K562 (cell line): ENCODE results near the gene MXRA7. TPM values are rescaled to one million over a fixed set of nuclear protein-coding genes. Genes with fewer than 3 reads are reported as not detected.

Experiments used
- DDX20 ChIP-seq: fragments of 450-650 bp; IDR thresholded peaks from 2 replicates; pipeline ENCODE4 v1.6.1; 2016; ENCODE audit warnings: missing genetic modification characterization, low read depth, mild to moderate bottlenecking, missing compliant biosample characterization, moderate library complexity
- ELK3 ChIP-seq: fragments of 450-650 bp; formaldehyde crosslinking; IDR thresholded peaks from 2 replicates; pipeline ENCODE4 v1.4.0; 2020; ENCODE audit warnings: mild to moderate bottlenecking
- FOXJ2 ChIP-seq: fragments of 200-800 bp; sonication (Bioruptor generic); IDR thresholded peaks from 2 replicates; pipeline ENCODE4 v1.6.1; 2016; ENCODE audit warnings: missing genetic modification characterization, missing compliant biosample characterization
- FOXK2 ChIP-seq, 2 experiments: fragments of 450-650 bp; IDR thresholded peaks in 1 of 2; conservative IDR thresholded peaks in 1 of 2; 2 replicates each; pipeline ENCODE4 v1.6.1; 2016; ENCODE audit warnings: low read depth in 2 of 2, mild to moderate bottlenecking in 1 of 2
- HCFC1 ChIP-seq: IDR thresholded peaks from 2 replicates; pipeline ENCODE4 v1.6.1; 2012; ENCODE audit warnings: low read depth, low read length, improper control_type of control experiment
- HDAC8 ChIP-seq: fragments of 450-650 bp; IDR thresholded peaks from 2 replicates; pipeline ENCODE4 v1.6.1; 2016; ENCODE audit warnings: mild to moderate bottlenecking, missing genetic modification characterization, moderate library complexity, missing compliant biosample characterization
- HMG20A ChIP-seq: fragments of 450-650 bp; formaldehyde crosslinking; conservative IDR thresholded peaks from 2 replicates; pipeline ENCODE4 v1.4.0; 2020; ENCODE audit warnings: mild to moderate bottlenecking, mixed read lengths
- IRF1 ChIP-seq: sonication (generic); formaldehyde crosslinking; IDR thresholded peaks from 2 replicates; pipeline ENCODE4 v1.8.0; 2022; ENCODE audit warnings: missing genetic modification reagents, mild to moderate bottlenecking, borderline replicate concordance
- JUNB ChIP-seq: fragments of 450-650 bp; formaldehyde crosslinking; conservative IDR thresholded peaks from 2 replicates; pipeline ENCODE4 v1.4.0; 2020; ENCODE audit warnings: mild to moderate bottlenecking
- KDM2B ChIP-seq: fragments of 250-450 bp; sonication (Bioruptor Pico); IDR thresholded peaks from 2 replicates; pipeline ENCODE4 v1.8.0; 2021; ENCODE audit warnings: mild to moderate bottlenecking, moderate library complexity
- KDM5B ChIP-seq: fragments of 200-600 bp; sonication (generic); IDR thresholded peaks from 2 replicates; pipeline ENCODE4 v1.6.1; 2012; ENCODE audit warnings: low read depth, mild to moderate bottlenecking, moderate library complexity, low read length, control low read depth, inconsistent platforms; ENCODE audit not compliant: insufficient replicate concordance
- MEF2A ChIP-seq: IDR thresholded peaks from 2 replicates; pipeline ENCODE4 v1.6.1; 2011; ENCODE audit warnings: low read depth, mild to moderate bottlenecking, low read length, moderate library complexity; ENCODE audit not compliant: control insufficient read depth
- NFIX ChIP-seq: fragments of 250-450 bp; sonication (Bioruptor Pico); IDR thresholded peaks from 2 replicates; pipeline ENCODE4 v1.4.0; 2020; ENCODE audit warnings: low read depth, mild to moderate bottlenecking, moderate library complexity
- NFXL1 ChIP-seq: fragments of 450-650 bp; formaldehyde crosslinking; IDR thresholded peaks from 2 replicates; pipeline ENCODE4 v1.4.0; 2021; ENCODE audit warnings: mild to moderate bottlenecking
- NFYB ChIP-seq: IDR thresholded peaks from 2 replicates; pipeline ENCODE4 v1.6.1; 2011; ENCODE audit warnings: mild to moderate bottlenecking, moderate library complexity; ENCODE audit not compliant: insufficient read length; ENCODE audit errors: extremely low read depth
- TGIF2 ChIP-seq: sonication (generic); formaldehyde crosslinking; IDR thresholded peaks from 2 replicates; pipeline ENCODE4 v1.8.1; 2022; ENCODE audit warnings: mild to moderate bottlenecking, missing genetic modification reagents, moderate library complexity
- THRB ChIP-seq: fragments of 450-650 bp; formaldehyde crosslinking; conservative IDR thresholded peaks from 2 replicates; pipeline ENCODE4 v1.4.0; 2022; ENCODE audit warnings: mild to moderate bottlenecking, missing genetic modification characterization
- ZBTB5 ChIP-seq: fragments of 450-650 bp; IDR thresholded peaks from 2 replicates; pipeline ENCODE4 v1.6.1; 2017; ENCODE audit warnings: antibody characterized with exemption
- ZC3H4 ChIP-seq: sonication (generic); formaldehyde crosslinking; IDR thresholded peaks from 2 replicates; pipeline ENCODE4 v1.9.0; 2021; ENCODE audit warnings: missing genetic modification reagents, borderline replicate concordance
- ZFP36 ChIP-seq: fragments of 150-350 bp; IDR thresholded peaks from 2 replicates; pipeline ENCODE4 v1.6.1; 2018; ENCODE audit warnings: low read length, low read depth; ENCODE audit not compliant: partially characterized antibody
- ZFX ChIP-seq: sonication (generic); formaldehyde crosslinking; IDR thresholded peaks from 2 replicates; pipeline ENCODE4 v1.8.0; 2022; ENCODE audit warnings: mild to moderate bottlenecking, missing genetic modification reagents, moderate library complexity
- ZNF239 ChIP-seq: fragments of 250-450 bp; sonication (Bioruptor Pico); IDR thresholded peaks from 2 replicates; pipeline ENCODE4 v1.4.0; 2020; ENCODE audit warnings: mild to moderate bottlenecking
- polyA plus RNA-seq, 8 experiments: library from polyadenylated mRNA; depleted of rRNA in 4 of 8; stranded (reverse) in 5 of 8; unstranded in 3 of 8; fragments of >200 nt; fragmentation: Nextera tagmentation in 2 of 8; fragmentation: Illumina TruSeq in 1 of 8; extraction: Ambion mirVana in 2 of 8; extraction: Trizol in 1 of 8; gene quantifications; 2 replicates each; pipeline versions ENCODE4 v1.2.1 to v1.2.3, GENCODE V29; 2011 to 2014; ENCODE audit warnings: inconsistent platforms in 1 of 8, missing spikeins in 1 of 8
- total RNA-seq, 7 experiments: library from RNA; depleted of rRNA in 6 of 7; stranded (reverse); fragments of >200 nt in 6 of 7; fragmentation: Illumina TruSeq in 2 of 7; extraction: Trizol in 2 of 7; gene quantifications; 2 replicates each; pipeline versions ENCODE4 v1.2.1 to v1.2.3, GENCODE V29; 2011 to 2021; ENCODE audit warnings: low replicate concordance in 1 of 7

Gene MXRA7
- total and polyA plus RNA-seq, 9 of the 15 experiments (the other 6 are each of a cell fraction or from before 2014, with no cell fraction given): 2.6 to 38.4 (median 14.3) TPM

- TF ChIP-seq KDM5B: no peak
- no peak for TF ChIP-seq ZBTB5
- TF ChIP-seq HDAC8: no peak
- no peak for TF ChIP-seq TGIF2 (CRISPR knock-in tag)
- no peak for TF ChIP-seq NFYB
- TF ChIP-seq ZFP36: no peak
- no peak for TF ChIP-seq MEF2A
- no peak for TF ChIP-seq DDX20 (tag)
- TF ChIP-seq FOXJ2 (tag): peak; percentile 77
- no peak for TF ChIP-seq FOXK2 (conservative IDR thresholded peaks at IDR 0.05 in 1 of 2, IDR thresholded peaks at IDR 0.05 in 1 of 2; ENCODE audit: low read depth in 2 of 2)
- no peak; the same call in 1 of the 2 replicates for TF ChIP-seq THRB
- TF ChIP-seq ELK3 (CRISPR knock-in tag): no peak
- TF ChIP-seq ZFX (CRISPR knock-in tag): no peak
- no peak for TF ChIP-seq JUNB (CRISPR knock-in tag)
- TF ChIP-seq KDM2B (CRISPR knock-in tag): no peak
- no peak for TF ChIP-seq NFIX (CRISPR knock-in tag)
- TF ChIP-seq ZNF239 (CRISPR knock-in tag): no peak
- no peak for TF ChIP-seq HCFC1
- no peak for TF ChIP-seq NFXL1 (CRISPR knock-in tag)
- TF ChIP-seq IRF1 (CRISPR knock-in tag): no peak
- no peak for TF ChIP-seq ZC3H4
- no peak for TF ChIP-seq HMG20A (CRISPR knock-in tag)
These were observed 12.9 kb downstream of the MXRA7 start (continued) for GRCh38 chr17:76697702-76698465.
